Measurements from ENCODE around the gene TMEM63A. TPM values are rescaled to one million over a fixed set of nuclear protein-coding genes. Genes with fewer than 3 reads are reported as not detected.

Gene TMEM63A
- total RNA-seq, 1 experiment from 2014 or later = 91.7 TPM

DNA sequence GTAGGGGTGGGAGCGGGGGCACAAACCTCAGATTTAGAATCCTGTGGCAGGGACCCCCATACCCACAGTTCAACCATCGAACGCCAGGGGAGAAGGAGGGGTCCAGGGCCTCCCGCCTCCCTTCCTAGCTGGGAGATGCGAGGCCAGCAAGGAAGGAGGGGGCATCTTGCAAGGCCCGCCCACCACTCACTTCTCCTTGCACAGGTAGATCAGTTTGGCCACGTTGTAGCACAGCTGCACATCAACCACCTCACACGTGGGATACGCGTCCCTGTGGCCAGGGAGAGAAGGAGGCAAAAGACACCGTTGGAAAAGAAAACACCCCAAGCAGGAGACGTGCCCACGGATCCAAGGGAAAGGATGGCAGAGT is 19.6 kb downstream of the TMEM63A start:
- ChIA-PET POLR2A (no interaction called here), CTCF (no interaction called here)
- H3K27me3 Mint-ChIP-seq (ENCODE audit: low read depth) = no peaks in the 10 kb centered on the region
- ATAC-seq (no peak), DNase-seq (ENCODE audit: low spot score) (no peak)
- no peaks in the 10 kb centered on the region for H3K9me3 Mint-ChIP-seq
- H3K4me3 Mint-ChIP-seq = no peak overlapping the region
- H3K27ac Mint-ChIP-seq = no peak overlapping the region
- no peaks in the 10 kb centered on the region for H3K4me1 Mint-ChIP-seq
- H3K36me3 Mint-ChIP-seq = peaks cover 74% of the 10 kb centered on the region
- TF ChIP-seq, protein P1, sequence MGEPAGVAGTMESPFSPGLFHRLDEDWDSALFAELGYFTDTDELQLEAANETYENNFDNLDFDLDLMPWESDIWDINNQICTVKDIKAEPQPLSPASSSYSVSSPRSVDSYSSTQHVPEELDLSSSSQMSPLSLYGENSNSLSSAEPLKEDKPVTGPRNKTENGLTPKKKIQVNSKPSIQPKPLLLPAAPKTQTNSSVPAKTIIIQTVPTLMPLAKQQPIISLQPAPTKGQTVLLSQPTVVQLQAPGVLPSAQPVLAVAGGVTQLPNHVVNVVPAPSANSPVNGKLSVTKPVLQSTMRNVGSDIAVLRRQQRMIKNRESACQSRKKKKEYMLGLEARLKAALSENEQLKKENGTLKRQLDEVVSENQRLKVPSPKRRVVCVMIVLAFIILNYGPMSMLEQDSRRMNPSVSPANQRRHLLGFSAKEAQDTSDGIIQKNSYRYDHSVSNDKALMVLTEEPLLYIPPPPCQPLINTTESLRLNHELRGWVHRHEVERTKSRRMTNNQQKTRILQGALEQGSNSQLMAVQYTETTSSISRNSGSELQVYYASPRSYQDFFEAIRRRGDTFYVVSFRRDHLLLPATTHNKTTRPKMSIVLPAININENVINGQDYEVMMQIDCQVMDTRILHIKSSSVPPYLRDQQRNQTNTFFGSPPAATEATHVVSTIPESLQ (CRISPR knock-in tag; IDR thresholded peaks at IDR 0.05) = no peak
- TF ChIP-seq GABPB1 (CRISPR knock-in tag; IDR thresholded peaks at IDR 0.05) = no peak
- no peak for TF ChIP-seq MXD4 (CRISPR knock-in tag; IDR thresholded peaks at IDR 0.05; ENCODE audit: borderline replicate concordance)
- no peak for TF ChIP-seq CBFB (CRISPR knock-in tag; IDR thresholded peaks at IDR 0.05; ENCODE audit: low read depth)

DNA sequence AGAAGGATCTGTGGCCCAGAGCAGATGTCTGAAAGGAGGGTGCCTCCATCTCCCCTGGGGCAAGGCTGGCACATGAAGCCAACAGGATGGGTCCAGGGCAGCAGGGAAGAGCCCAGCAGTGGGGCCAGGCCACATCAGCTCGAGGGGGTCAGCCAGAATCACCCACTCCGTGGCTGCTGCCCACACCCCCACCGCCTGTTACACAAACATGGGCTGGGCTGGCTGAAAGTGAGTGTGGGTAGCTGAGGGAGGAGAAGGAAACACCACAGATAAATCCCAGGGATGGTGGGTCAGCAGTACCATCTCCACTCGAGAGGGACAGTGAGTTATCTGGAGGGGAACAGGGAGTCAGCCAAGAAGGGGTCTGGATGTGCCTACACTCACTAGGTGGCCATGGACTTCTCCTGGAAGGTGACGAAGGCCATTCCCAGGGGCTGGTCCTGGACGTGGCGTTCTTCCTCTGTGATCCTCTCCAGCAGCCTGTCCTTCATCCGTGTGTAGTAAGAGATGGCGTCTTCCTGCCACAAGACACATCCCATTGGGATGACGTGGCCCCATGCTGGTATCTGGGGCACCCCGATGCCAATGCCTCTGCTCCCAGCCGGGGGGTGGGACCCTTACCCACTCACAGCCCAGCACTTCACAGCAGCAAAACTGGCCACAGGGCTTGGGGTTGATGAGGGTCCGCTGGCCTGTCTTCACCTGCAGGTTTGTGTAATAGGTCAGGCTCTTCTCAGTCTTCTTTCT is 20.2 kb downstream of the TMEM63A start:
- Mint-ChIP-seq H3K4me1 (no peaks in the 10 kb centered on the region), H3K9me3 (no peaks in the 10 kb centered on the region), H3K36me3 (peaks cover 74% of the 10 kb centered on the region), H3K27me3 (ENCODE audit: low read depth) (no peaks in the 10 kb centered on the region), H3K27ac (no peak overlapping the region), H3K4me3 (no peak overlapping the region)
- POLR2A ChIA-PET = no interaction called here
- ATAC-seq = no peak
- TF ChIP-seq SOX15 (CRISPR knock-in tag; IDR thresholded peaks at IDR 0.05) = no peak
- TF ChIP-seq, protein P2, sequence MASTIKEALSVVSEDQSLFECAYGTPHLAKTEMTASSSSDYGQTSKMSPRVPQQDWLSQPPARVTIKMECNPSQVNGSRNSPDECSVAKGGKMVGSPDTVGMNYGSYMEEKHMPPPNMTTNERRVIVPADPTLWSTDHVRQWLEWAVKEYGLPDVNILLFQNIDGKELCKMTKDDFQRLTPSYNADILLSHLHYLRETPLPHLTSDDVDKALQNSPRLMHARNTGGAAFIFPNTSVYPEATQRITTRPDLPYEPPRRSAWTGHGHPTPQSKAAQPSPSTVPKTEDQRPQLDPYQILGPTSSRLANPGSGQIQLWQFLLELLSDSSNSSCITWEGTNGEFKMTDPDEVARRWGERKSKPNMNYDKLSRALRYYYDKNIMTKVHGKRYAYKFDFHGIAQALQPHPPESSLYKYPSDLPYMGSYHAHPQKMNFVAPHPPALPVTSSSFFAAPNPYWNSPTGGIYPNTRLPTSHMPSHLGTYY (CRISPR knock-in tag; IDR thresholded peaks at IDR 0.05) = no peak
- TF ChIP-seq GABPB1 (CRISPR knock-in tag; IDR thresholded peaks at IDR 0.05) = no peak
- TF ChIP-seq FOXJ3 (CRISPR knock-in tag; IDR thresholded peaks at IDR 0.05; ENCODE audit: borderline replicate concordance) = no peak
- TF ChIP-seq ZNF671 (CRISPR knock-in tag; IDR thresholded peaks at IDR 0.05) = no peak
- no peak for TF ChIP-seq ZNF416 (CRISPR knock-in tag; IDR thresholded peaks at IDR 0.05)
- no peak for TF ChIP-seq ZNF219 (CRISPR knock-in tag; IDR thresholded peaks at IDR 0.05; ENCODE audit: borderline replicate concordance)
- TF ChIP-seq, protein P3, sequence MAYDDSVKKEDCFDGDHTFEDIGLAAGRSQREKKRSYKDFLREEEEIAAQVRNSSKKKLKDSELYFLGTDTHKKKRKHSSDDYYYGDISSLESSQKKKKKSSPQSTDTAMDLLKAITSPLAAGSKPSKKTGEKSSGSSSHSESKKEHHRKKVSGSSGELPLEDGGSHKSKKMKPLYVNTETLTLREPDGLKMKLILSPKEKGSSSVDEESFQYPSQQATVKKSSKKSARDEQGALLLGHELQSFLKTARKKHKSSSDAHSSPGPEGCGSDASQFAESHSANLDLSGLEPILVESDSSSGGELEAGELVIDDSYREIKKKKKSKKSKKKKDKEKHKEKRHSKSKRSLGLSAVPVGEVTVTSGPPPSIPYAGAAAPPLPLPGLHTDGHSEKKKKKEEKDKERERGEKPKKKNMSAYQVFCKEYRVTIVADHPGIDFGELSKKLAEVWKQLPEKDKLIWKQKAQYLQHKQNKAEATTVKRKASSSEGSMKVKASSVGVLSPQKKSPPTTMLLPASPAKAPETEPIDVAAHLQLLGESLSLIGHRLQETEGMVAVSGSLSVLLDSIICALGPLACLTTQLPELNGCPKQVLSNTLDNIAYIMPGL (CRISPR knock-in tag; IDR thresholded peaks at IDR 0.05) = no peak
- no peak for TF ChIP-seq MYBL2 (CRISPR knock-in tag; IDR thresholded peaks at IDR 0.05)
- TF ChIP-seq, protein P4, sequence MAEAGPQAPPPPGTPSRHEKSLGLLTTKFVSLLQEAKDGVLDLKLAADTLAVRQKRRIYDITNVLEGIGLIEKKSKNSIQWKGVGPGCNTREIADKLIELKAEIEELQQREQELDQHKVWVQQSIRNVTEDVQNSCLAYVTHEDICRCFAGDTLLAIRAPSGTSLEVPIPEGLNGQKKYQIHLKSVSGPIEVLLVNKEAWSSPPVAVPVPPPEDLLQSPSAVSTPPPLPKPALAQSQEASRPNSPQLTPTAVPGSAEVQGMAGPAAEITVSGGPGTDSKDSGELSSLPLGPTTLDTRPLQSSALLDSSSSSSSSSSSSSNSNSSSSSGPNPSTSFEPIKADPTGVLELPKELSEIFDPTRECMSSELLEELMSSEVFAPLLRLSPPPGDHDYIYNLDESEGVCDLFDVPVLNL (CRISPR knock-in tag; IDR thresholded peaks at IDR 0.05; ENCODE audit: borderline replicate concordance, low read depth) = no peak
- TF ChIP-seq ZNF121 (CRISPR knock-in tag; IDR thresholded peaks at IDR 0.05) = no peak
- TF ChIP-seq HMGA2 (CRISPR knock-in tag; IDR thresholded peaks at IDR 0.05) = no peak
- TF ChIP-seq, protein P5, sequence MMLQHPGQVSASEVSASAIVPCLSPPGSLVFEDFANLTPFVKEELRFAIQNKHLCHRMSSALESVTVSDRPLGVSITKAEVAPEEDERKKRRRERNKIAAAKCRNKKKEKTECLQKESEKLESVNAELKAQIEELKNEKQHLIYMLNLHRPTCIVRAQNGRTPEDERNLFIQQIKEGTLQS (CRISPR knock-in tag; conservative IDR thresholded peaks at IDR 0.05) = no peak
- TF ChIP-seq, protein P6, sequence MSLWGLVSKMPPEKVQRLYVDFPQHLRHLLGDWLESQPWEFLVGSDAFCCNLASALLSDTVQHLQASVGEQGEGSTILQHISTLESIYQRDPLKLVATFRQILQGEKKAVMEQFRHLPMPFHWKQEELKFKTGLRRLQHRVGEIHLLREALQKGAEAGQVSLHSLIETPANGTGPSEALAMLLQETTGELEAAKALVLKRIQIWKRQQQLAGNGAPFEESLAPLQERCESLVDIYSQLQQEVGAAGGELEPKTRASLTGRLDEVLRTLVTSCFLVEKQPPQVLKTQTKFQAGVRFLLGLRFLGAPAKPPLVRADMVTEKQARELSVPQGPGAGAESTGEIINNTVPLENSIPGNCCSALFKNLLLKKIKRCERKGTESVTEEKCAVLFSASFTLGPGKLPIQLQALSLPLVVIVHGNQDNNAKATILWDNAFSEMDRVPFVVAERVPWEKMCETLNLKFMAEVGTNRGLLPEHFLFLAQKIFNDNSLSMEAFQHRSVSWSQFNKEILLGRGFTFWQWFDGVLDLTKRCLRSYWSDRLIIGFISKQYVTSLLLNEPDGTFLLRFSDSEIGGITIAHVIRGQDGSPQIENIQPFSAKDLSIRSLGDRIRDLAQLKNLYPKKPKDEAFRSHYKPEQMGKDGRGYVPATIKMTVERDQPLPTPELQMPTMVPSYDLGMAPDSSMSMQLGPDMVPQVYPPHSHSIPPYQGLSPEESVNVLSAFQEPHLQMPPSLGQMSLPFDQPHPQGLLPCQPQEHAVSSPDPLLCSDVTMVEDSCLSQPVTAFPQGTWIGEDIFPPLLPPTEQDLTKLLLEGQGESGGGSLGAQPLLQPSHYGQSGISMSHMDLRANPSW (CRISPR knock-in tag; conservative IDR thresholded peaks at IDR 0.05; ENCODE audit: low read depth) = no peak
- CTCF ChIA-PET = interaction anchor here (2.3 kb wide), 1 partner anchor 17 kb away, joined by 8 read pairs; no protein-coding TSS in a partner anchor
- no peak for DNase-seq (ENCODE audit: low spot score)
